NCI-H1436 (cell line): Measurements from ENCODE around the gene TSPEAR.

ENCODE experiments used
- DNase-seq: peaks from one replicate; lab custom pipeline; 2025; lab: John Stamatoyannopoulos, UW

Gene TSPEAR

DNA sequence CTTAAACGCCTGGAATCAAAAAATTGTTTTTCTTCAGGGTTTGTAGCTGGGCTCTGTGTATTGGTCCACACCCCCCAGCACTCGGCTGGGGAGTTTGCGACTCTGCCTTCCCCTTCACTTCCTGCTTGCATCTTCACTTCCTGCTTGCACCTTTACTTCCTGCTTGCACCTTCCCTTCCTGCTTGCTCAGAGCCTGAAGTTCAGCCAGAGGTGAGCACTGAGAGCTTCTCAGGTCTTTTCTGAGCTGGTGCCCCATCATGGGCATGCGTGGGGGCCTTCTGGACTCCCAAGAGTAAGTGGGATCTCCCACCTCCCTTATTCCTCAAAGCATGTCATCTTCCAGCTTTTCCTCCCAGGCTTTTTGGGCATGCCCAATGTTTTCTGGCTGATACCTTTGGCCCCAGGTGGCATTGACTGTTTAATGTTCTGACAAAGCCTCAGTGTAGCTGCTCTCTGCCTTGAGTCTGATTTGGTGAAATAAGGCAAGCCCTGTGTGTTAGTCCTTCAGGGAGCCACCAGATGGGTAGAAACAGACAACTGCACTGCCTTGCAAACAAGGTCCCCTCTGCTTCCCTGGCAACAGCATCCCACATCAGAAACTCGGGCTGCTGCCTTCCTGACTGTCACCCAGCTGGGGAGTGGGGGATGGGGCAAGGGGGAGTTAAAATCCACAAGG lies 163.6 kb downstream of the TSPEAR start:
- DNase-seq: no peak

DNA sequence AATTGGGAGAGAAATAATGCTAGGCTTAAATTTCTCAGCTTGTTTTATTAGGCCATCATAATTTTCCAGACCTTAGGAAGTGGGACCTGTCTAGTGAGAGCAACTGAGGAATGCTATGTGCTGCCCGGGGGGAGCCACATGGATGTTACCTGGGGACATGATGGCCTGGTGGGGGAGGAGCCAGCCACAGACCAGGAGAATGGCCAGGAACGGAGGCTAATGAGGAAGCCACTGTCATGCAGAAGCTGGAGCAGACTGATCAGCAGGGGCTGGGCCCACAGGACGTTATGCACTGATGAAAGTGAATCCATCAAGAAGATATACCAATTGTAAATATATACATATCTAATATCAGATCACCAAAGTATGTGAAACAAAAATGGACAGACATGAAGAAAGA lies 166.8 kb downstream of the TSPEAR start:
- no peak for DNase-seq

DNA sequence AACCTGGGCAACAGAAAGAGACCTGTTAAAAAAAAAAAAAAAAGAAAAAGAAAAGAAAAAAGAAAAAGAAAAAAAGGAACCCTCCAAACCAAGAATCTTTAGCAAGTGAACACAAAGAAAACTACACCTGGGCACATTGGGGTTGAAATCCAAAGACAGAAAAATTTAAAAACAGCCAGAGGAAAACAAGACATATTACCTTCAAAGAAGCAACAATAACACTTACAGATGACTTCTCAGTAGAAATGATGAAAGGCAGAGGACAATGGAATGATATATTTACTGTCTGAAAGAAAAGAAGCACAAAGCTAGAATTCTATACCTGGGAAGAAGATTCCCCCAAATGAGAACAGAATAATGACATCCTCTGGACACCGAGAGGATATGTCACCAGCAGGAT lies 168.7 kb downstream of the TSPEAR start:
- DNase-seq: no peak

DNA sequence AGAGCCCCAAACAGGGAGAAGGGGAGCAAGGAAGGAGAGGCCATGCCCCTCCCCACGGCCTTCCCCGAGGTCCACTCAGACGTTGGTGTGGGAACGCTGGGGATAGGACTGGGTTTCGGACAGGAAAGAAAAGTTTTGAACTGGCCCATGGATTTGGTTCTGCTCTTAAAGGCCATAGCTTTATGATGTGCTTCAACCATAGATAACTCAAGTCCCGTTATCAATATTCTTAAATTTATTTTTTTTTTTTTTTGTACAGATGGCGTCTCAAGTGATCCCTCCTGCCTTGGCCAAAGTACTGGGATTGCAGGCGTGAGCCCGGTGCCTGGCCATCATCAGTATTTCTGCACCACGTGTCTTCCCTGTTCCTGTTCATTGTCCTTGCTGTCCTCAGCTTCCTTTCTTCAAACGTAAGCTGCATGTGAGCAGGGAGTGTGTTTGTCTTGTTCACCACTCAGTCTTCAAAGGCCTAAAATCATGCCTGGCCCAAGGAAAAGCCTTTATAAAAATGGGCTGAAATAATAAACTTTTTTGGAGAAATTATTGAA lies 170.6 kb downstream of the TSPEAR start:
- DNase-seq: no peak

DNA sequence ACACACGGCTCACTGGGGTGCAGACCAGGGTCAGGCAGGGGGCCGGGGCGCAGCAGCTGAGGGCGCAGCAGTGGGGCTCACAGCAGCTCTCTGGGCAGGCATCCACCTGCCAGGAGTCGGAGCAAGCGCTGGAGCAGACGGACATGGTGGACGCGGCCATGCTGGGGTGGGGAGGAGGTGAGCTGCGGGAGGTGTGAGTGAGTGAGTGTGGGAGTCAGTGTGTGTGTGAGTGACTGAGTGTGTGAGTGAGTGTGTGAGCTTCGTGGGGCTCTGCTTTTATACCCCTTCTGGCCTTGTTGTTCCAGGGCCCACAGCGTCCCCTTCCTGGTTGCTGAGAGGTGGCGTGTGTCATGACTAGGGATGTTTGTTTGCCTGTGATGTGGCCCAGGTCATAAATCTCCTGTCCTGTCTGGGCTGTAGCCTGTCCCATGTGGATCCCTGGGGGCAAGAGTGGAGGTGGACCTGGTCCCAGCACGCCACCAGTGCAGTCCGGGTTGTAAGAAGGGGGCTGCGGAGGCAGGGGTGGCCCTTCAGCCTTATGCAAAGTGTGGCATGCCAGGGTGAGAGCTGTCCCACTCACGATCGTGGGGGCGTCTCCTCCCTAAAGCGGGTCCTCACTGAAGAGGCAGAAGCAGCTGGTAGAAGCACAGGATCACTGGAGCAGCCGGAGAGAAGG lies 171.2 kb downstream of the TSPEAR start, which contains the start of gene KRTAP10-1:
Gene KRTAP10-1, minus strand, starts transcription at position 205 of the 676 bp plus-strand sequence. Its CDS starts 45 bp downstream, at position 160.
- no peak for DNase-seq

DNA sequence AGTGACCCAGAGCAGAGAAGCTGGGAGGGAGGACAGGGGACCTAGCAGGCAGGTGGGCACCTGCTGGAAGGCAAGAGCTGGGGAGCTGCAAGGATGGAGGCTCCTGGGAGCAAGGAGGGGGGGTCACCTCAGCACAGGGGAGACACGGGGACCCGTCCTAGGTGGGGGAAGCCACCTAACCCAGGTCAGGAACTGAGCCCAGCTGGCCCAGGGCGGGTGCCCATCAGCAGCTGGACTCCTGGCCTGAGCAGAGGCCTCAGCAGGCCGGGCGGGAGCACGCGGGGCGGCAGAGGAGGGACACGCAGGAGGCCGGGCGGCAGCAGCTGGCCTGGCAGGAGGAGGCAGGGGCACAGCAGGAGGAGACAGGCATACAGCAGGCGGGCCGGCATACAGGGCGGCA lies 172.3 kb downstream of the TSPEAR start:
- no peak for DNase-seq

DNA sequence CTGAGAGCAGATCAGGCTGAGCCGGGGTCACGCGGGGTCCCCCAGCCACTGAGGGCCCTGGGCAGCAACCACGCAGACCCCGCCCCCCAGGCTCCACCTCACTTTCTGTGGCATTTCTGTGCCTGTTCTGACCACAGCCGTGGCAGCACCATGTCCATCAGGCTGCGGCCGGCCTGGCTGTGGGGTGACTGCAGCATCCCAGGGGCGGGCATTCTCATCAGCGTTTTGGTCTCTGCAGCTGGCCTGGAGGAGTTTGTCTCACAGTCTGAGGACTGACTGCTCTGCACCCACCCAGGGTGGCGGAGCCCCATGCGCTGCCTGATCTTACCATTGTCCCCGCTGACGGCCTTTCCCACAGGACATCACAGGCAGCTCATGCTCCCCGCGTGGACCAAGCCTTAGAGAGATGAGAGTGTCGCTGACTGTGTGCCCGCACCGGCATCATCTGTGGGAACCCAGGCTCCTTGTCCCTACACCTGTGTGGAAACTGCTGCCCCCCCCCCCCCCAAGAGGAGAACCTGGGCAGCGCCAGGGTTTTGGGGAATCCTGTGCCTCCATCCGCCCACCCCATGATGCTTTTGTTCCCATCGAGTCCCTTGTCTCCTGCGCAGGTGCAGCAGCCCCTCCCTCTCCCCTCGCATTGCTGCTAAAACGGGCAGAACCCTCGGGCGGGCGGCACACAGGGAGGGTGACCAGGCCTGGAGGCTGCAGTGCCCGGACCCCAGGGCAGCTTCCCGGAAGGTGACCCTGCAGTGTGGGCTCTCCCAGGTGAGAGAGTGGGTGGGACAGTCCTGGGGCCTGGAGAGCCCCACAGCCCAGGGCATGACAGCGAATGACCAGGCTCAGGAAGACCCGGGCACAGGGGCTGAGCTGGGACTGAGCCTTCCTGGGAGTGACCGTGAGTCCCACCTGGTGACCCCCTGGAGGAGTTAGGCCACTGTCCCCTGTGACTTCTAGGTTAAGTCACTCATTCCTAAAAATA lies 173.2 kb downstream of the TSPEAR start:
- no peak for DNase-seq

DNA sequence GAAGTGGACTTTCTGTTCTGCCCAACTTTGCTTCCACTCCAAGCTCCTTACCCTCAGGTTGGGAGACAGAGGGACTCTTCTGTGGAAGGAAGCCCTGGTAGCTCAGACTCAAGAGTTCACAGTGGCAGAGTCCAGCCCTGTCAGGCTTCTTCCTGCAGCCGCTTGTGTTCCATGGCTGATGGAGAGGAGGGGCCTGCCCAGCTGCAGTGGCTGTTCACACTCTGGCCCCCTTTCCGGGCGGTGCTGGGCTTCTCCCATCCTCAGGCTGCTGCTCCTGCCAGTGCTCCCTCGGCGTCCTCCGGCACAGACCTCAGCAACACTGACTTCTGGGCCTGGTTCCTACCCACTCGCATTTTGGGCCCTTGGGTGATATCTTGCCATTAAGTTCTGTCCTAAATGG lies 175.4 kb downstream of the TSPEAR start:
- no peak for DNase-seq

DNA sequence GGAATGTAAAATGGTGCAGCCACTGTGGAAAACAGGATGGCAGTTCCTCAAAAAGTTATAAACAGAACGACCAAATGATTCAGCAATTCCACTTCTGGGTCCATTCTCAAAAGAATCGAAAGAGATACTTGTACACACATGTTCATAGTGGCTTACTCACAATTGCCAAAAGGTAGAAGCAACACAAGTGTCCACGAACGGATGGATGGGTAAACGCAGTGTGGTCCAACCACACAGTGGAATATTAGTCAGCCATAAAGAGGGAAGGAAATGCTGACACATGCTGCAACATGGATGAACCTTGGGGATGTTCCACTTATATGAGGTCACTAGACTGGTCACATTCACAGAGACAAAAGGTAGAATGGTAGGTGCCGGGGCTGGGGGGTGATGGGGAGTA lies 176.7 kb downstream of the TSPEAR start:
- no peak for DNase-seq

DNA sequence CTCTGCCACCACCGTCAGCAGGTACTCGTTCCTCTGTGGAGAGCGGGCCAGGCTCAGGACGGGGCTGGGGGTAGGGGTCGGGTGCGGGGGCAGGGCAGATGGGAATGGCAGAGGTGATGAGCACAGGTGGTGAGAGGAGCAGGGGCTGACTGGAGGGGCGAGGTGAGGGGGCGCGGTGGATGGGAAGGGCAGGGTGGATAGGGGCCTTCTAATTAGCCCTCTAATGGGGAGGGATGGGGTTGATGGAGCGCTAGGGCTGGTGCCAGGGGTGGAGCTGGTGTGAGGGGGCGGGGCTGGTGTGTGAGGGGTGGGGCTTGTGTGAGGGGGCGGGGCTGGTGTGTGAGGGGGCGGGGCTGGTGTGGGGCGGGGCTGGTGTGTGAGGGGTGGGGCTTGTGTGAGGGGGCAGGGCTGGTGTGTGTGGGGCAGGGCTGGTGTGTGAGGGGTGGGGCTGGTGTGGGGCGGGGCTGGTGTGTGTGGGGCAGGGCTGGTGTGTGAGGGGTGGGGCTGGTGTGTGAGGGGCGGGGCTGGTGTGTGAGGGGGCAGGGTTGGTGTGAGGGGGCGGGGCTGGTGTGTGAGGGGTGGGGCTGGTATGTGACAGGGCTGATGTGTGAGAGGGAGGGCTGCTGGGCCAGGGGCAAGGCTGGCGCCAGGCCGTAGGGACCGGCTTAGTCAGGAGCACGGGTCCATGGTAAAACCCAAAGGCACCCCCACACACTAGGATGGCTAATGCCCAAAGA lies 177.3 kb downstream of the TSPEAR start:
- DNase-seq: no peak

DNA sequence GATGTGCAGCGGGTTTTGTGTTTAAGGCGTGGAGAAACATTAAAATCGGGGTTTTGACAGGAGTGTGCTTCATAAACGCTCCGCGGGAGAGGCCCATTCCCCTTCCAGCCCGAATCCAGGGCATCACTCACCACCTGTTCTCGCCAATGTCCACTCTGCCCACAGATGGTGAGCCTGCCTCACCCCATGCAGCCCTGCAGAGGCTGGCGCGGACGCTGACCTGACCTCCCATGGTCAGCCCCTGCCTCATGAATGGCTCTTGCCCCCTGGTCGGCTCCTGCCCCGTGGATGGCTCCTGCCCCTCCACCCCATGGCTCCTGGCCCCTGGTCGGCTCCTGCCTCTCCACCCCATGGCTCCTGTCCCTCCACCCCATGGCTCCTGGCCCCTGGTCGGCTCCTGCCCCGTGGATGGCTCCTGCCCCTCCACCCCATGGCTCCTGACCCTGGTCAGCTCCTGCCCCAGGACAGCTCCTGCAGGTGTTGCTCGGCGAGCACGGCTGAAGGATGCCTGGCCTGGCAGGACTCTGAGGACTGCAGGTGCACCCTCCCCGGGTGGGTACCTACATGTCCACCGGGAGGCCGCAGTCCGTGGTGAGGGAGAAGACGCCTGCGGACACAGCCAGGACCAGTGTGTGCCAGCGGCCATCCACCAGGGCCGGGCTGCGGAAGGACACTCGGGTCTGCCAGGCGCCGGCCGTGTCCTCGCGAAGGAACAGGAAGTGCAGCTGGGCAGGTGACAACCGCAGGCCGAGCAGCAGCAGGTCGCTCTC lies 178.1 kb downstream of the TSPEAR start:
- no peak for DNase-seq

DNA sequence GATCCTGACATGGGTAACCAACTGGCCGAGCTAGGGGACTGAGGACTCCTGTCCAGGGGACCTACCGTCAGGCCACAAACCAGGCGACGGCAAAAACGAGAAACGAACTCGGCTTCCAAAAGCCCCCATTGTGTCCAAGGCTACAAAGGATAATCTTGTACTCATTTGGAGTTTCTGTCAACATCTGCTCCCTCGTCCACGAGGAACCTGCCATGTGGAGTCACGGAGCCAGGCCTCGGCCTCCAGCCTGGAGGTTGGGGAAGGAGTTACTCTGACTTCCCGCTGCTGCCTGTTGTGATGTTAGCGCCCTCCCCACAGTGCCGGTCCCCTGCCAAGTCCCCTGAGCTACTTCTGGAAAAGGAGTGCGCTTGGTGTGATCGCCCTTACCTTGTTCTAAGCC lies 178.7 kb downstream of the TSPEAR start:
- DNase-seq: no peak

DNA sequence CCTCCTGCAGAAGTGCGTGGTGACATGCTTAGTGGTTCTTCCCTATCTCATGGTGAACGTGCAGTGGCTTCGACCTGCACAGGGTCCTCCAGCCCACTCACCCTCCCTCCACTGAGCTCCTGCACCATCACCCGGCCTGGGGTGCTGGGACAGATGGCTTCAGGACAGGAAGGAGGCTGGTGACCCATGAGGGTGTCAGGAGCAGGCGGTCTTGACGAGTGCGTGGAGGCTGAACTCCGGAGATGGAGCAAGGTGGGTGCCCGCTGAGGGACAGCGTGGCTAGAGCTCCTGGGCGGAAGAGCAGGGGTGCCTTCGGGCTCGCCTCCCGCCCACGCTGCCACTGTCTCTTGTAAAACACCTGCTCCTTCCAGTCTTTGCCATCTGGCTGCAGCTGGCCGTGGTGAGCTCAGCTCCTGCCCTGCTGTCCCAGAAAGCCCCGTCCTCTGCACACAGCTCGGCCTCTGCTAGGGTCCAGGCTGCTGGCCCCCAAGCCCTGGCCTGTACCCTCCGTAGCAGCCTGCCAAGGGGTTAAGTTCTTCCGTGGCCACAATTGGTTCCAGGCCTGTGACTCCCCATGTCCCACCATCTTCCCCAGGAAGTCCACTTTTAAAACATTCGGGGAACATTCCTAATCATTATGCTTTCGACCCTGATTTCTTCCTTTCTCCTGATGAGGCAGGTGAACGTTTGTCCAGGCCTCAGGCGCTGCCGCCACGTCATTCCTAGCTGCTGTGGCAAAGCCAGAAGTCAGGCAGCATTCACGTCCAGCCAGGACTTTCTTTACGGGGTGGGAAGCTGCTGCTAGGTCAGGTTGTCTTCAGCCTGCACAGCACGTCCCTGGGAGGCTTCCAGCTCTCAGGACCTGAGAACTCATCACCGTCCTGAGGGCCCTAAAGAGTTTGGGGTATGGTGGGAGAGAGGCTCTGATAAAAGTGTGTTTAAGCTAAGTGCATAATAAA lies 179.5 kb downstream of the TSPEAR start:
- no peak for DNase-seq

DNA sequence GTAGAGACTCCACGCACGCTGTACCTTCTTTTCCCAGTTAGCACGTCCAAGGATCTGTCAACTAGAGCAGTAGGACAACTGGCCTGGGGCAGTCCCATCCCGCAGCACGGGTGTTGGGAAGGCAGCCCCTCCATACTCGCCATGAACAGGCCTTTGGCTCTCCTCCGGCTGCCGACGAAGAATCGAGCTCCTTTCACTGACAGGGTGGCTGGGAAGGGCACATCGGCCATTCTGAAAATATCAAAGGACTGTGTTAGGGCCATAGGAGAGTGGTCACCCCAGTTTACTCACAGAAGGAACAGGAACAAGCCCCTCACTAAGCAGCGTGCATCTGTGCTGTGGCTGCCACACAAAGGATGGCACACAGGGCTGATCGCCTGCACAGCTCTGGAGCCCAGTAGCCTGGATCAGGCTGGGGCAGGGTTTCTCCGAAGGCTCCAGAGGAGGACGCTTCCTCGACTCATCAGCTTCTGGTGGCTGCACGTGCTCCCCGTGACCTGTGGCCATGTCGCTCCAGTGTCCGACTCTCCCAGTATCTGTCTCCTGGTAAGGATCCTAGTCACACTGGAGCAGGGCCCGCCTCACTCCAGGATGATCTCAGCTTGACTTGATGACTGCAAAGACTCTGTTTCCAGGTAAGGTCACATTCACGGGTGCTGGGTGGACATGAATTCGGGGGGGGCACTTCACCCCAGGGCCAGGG lies 180.3 kb downstream of the TSPEAR start:
- DNase-seq: no peak

DNA sequence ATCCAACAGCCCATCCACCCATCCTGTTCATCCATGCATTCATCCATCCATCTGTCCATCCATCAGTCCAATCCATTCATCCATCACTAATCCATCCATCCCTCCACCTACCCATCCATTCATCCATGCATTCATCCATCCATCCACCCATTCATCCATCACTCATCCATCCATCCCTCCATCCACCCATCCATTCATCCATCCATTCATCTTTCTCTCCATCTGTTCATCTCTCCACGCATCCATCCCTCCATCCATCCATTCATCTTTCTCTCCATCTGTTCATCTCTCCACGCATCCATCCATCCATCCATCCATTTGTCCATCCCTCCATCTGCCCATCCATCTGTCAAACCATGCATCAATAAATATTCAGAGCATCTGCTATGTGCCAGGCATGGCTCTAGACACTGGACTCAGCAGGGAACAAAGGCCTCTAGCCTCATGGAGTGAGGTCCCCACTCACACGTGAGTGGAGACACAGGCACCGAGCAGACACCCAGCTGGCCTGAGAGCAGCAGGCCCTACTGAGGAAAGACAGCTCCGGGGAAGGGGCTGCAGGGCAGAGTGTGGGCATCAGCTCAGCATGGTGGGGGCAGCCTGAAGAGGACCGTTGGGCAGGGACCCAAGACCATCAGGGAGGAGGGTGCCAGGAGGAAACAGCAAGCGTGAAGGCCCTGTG lies 181.0 kb downstream of the TSPEAR start:
- DNase-seq: no peak

DNA sequence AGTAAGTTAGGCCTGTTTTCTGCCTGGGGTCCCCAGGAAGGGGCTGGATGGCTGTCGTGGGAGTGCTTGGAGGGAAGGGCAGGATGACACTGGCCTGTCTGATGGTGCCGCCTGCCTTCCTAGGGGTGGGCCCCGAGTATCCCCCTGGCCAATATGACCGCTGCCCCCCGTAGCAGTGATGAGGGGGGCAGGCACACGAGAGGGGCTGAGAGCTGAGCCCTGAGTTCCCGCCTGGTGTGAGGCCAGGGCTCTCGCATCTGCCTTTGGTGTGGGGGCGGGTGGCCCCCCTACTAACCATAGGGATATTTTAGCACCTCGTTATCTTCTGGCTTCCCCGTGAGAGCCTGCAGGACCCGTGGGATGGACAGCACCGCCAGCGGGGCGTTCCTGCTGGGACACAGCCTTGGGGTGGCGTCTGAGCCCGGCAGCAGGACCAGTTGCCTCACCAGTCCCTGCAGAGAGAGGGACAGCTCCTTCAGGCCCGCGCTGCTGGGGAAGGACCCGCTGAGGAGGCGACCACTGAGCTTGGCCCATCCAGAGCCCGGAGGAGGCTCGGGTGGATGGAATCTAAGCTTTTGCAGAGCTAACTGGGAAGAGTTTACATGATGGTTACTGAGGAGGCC lies 181.8 kb downstream of the TSPEAR start:
- DNase-seq: no peak

DNA sequence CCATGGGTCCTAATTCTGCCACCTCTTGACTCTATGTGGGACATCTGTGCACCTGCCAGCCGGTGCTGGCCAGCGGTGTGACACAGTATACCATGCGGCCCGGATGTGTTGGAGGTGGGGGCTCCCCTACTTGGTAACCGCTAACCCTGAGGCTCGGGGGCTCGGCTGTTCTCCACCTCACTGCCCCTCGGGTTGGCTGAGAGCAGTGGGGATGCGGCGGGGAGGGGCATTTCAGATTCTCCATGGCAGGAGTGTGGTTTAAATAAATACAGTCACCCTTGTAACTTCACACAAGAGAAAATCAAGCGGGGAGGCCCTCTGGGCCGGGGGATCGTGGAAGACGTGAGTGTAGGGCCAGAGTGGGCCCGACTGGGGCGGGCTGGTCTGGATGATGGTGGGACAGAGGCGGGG lies 182.4 kb downstream of the TSPEAR start:
- no peak for DNase-seq

DNA sequence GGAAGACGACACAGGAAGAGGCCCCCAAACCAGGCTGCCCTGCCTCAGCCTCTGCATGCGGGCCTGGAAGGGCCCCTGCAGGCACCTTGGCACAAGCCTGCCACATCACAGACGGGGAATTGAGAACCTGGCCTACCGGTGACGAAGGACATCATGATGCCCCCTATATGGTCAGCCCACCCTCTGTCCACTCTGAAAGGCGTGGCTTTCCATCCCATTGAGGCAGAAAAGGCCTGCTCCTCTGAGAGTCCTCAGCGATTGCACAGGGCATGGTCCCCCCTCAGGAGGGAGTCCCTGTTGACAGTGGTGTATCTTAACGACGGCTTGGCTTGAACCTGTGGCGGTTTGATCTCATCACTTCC lies 182.8 kb downstream of the TSPEAR start:
- DNase-seq: no peak
